Left lung (tissue), 10 donors: Measurements from ENCODE around the gene ENO3. TPM values are rescaled to one million over a fixed set of nuclear protein-coding genes. Genes with fewer than 3 reads are reported as not detected.
"Not testable (repeated sequence)": the region's sequence is repeated elsewhere in the genome, so short reads cannot be mapped to it uniquely, and the experiment has no call there.

Experiments
- ATAC-seq: fragments of 200-7000 bp; cut with Tn5 transposase; one replicate; pipeline ENCODE4 v1.9.1; 2020; ENCODE audit warnings: moderate library complexity
- DNase-seq, 4 donors: peaks; one replicate each; pipeline ENCODE4 v3.0.0-alpha.2; 2013 to 2020
- H3K27ac ChIP-seq, 2 donors: fragments of 200-600 bp; sonication (generic) in 1 of 2; one replicate each; pipeline versions ENCODE4 v1.5.0 to v1.8.0; 2020 to 2021
- H3K27me3 ChIP-seq, 2 donors: fragments of 200-600 bp; sonication (generic) in 1 of 2; one replicate each; pipeline versions ENCODE4 v1.5.0 to v1.8.0; 2020 to 2021
- H3K36me3 ChIP-seq, 2 donors: fragments of 200-600 bp; sonication (generic) in 1 of 2; one replicate each; pipeline versions ENCODE4 v1.5.0 to v1.8.0; 2020 to 2021
- H3K4me1 ChIP-seq, 2 donors: fragments of 200-600 bp; one replicate each; pipeline ENCODE4 v1.8.0; 2021
- H3K4me3 ChIP-seq, 2 donors: fragments of 200-600 bp; sonication (generic) in 1 of 2; one replicate each; pipeline versions ENCODE4 v1.5.0 to v1.8.0; 2020 to 2021; ENCODE audit warnings: mild to moderate bottlenecking in 1 of 2
- H3K9me3 ChIP-seq, 2 donors: fragments of 200-600 bp; sonication (generic) in 1 of 2; one replicate each; pipeline versions ENCODE4 v1.5.0 to v1.8.0; 2020 to 2021
- intact Hi-C, 2 donors: fragments of 100-400 bp; cut with DNase I; formaldehyde crosslinking; loops; one replicate each; pipeline versions ENCODE4 v1.11.2 to v1.14.2; 2022
- polyA plus RNA-seq, 6 donors: library from polyadenylated mRNA; unstranded; fragments of 120-200 nt; gene quantifications; one replicate each; pipeline ENCODE4 v1.2.1, GENCODE V29; 2013; ENCODE audit not compliant: insufficient read length in 6 of 6
- total RNA-seq, 2 donors: library from RNA; stranded (reverse); fragmentation: NEBNext Ultra II Directional; extraction: Animal tissue kit (Norgen Biotek cat#: 25700); gene quantifications; one replicate each; pipeline ENCODE4 v1.2.1, GENCODE V29; 2021
- TF ChIP-seq, protein P1 (sequence below), 2 donors: fragments of 200-600 bp; sonication (generic) in 1 of 2; IDR thresholded peaks; one replicate each; pipeline versions ENCODE4 v1.5.0 to v1.8.0; 2021; ENCODE audit warnings: antibody characterized with exemption in 2 of 2
- donor health status: DM: no; HTN: yes; CAD: no.
- donor health status: DM: no; HTN: no; CAD: no.

The ENO3 gene
- total and polyA plus RNA-seq, 8 donors: 10.7 to 22.4 (median 15.6) TPM

DNA sequence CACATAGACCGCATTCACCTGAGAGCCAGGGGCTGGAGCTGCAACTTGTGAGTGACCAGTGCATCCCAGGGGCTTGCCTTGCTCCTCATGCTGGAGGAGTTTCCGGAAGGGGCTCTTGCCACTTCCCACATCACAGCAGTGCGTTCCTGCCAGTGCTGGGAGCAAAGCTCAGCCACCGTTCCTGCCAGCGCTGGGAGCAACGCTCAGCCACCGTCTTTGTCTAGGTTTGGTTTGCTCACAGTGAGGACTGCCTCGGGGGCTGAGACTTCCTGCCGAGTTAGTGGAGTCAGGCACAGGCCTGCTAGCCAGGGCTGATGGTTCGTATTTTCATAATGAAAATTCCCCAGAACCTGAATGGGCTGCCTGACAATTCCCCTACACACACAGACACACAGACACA is 42.6 kb upstream of the ENO3 start:
- TF ChIP-seq, protein P1, sequence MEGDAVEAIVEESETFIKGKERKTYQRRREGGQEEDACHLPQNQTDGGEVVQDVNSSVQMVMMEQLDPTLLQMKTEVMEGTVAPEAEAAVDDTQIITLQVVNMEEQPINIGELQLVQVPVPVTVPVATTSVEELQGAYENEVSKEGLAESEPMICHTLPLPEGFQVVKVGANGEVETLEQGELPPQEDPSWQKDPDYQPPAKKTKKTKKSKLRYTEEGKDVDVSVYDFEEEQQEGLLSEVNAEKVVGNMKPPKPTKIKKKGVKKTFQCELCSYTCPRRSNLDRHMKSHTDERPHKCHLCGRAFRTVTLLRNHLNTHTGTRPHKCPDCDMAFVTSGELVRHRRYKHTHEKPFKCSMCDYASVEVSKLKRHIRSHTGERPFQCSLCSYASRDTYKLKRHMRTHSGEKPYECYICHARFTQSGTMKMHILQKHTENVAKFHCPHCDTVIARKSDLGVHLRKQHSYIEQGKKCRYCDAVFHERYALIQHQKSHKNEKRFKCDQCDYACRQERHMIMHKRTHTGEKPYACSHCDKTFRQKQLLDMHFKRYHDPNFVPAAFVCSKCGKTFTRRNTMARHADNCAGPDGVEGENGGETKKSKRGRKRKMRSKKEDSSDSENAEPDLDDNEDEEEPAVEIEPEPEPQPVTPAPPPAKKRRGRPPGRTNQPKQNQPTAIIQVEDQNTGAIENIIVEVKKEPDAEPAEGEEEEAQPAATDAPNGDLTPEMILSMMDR (IDR thresholded peaks at IDR 0.05): no peak
- no peak overlapping the region for H3K4me3 ChIP-seq
- intact Hi-C loops: loop anchor here in 1 of 2 donors (10.0 kb wide), 1 partner anchor 66 kb away; no protein-coding TSS in a partner anchor
- no peaks in the 10 kb centered on the region for H3K27me3 ChIP-seq
- peaks cover 0 to 16% of the 10 kb centered on the region in 2 donors for H3K4me1 ChIP-seq
- H3K27ac ChIP-seq: peak overlapping the region in 1 of 2 donors; percentile 23
- DNase-seq: peak in 1 of 4 donors; percentile 25
- H3K9me3 ChIP-seq: no peaks in the 10 kb centered on the region
- no peak for ATAC-seq
- H3K36me3 ChIP-seq: no peaks in the 10 kb centered on the region

DNA sequence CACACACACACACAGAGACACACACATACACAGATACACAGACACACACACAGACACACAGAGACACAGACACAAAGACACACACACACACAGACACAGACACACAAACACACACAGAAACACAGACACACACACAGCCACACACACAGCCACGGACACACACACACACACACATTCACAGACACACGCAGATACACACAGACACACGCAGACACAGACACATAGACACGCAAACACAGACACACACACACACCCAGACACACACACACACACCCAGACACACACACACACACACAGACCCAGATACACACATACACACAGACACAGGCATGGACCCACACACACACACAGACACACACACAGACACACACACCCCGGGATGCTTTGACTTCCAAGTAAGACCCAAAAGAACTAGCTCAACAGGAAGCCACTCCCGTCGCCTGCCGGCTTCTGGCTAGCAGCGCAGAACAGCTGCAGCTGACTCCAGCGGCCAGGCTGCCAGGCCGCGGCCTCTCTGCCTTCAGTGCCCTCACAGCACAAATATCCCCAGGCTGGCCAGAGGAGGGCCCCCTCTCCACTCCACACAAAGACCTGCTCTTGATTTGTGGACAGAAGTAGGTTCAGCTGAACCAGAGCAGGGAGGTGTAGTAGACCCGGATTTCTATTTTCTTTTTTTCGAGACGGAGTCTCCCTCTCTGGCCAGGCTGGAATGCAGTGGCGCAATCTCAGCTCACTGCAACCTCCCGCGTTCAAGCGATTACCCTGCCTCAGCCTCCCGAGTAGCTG is 42.0 kb upstream of the ENO3 start:
- TF ChIP-seq, protein P1 (IDR thresholded peaks at IDR 0.05): peak; percentile 75 to 78

GRCh38 chr17:4913994-4914393 is 36.9 kb upstream of the ENO3 start:
- no peaks in the 10 kb centered on the region for H3K27me3 ChIP-seq
- no peak overlapping the region for H3K27ac ChIP-seq
- ATAC-seq (no peak), DNase-seq (no peak)
- H3K4me3 ChIP-seq: no peak overlapping the region
- H3K4me1 ChIP-seq: peaks cover 0 to 9% of the 10 kb centered on the region in 2 donors
- TF ChIP-seq, protein P1 (IDR thresholded peaks at IDR 0.05): no peak
- intact Hi-C loops: no loop called here
- no peaks in the 10 kb centered on the region for H3K36me3 ChIP-seq
- no peaks in the 10 kb centered on the region for H3K9me3 ChIP-seq

More for the DNA sequence above, 42.0 kb upstream of the ENO3 start:
- Histone ChIP-seq H3K27me3 (no peaks in the 10 kb centered on the region), H3K4me1 (peaks cover 0 to 11% of the 10 kb centered on the region in 2 donors), H3K27ac (peak overlapping the region; percentile 57 to 67), H3K4me3 (no peak overlapping the region), H3K9me3 (no peaks in the 10 kb centered on the region), H3K36me3 (no peaks in the 10 kb centered on the region)
- ATAC-seq (peak; percentile 98), DNase-seq (peak; percentile 74 to 95 (median 92))
- intact Hi-C loops: loop anchor here in 1 of 2 donors (10.0 kb wide), 1 partner anchor 66 kb away; no protein-coding TSS in a partner anchor

GRCh38 chr17:4914551-4914950 is 36.4 kb upstream of the ENO3 start:
- DNase-seq: peak in 1 of 4 donors; percentile 1
- H3K27ac ChIP-seq, H3K36me3 ChIP-seq, intact Hi-C loops, H3K9me3 ChIP-seq, H3K4me3 ChIP-seq, ATAC-seq, H3K27me3 ChIP-seq, H3K4me1 ChIP-seq: not testable (repeated sequence)

GRCh38 chr17:4919511-4920047 is 31.3 kb upstream of the ENO3 start:
- TF ChIP-seq, protein P1 (IDR thresholded peaks at IDR 0.05): no peak

More at GRCh38 chr17:4919511-4920047, 31.3 kb upstream of the ENO3 start:
- peaks cover 0 to 18% of the 10 kb centered on the region in 2 donors for H3K4me1 ChIP-seq
- no peak overlapping the region for H3K4me3 ChIP-seq
- no peaks in the 10 kb centered on the region for H3K36me3 ChIP-seq
- ATAC-seq (no peak), DNase-seq (peak in 1 of 4 donors; percentile 8)
- intact Hi-C loops: no loop called here
- H3K9me3 ChIP-seq: no peaks in the 10 kb centered on the region
- no peaks in the 10 kb centered on the region for H3K27me3 ChIP-seq
- H3K27ac ChIP-seq: peak overlapping the region in 1 of 2 donors; percentile 15
